Chondrocyte (in vitro differentiated cells): ENCODE measurements around the gene RNF215. TPM values are rescaled to one million over a fixed set of nuclear protein-coding genes. Genes with fewer than 3 reads are reported as not detected.

ENCODE experiments used
- DNase-seq: peaks from one replicate; pipeline ENCODE4 v3.0.0; 2021; ENCODE audit warnings: mixed read lengths, low spot score
- H3K27ac Mint-ChIP-seq: one replicate; pipeline ENCODE4 v1.8.0; 2021; ENCODE audit warnings: mild to moderate bottlenecking, moderate library complexity, mixed read lengths; ENCODE audit not compliant: unreplicated experiment
- H3K27me3 Mint-ChIP-seq: 2 replicates; pipeline ENCODE4 v1.8.0; 2021; ENCODE audit warnings: low read depth, mixed read lengths
- H3K36me3 Mint-ChIP-seq: 2 replicates; pipeline ENCODE4 v1.8.0; 2021; ENCODE audit warnings: low read depth, mixed read lengths
- H3K4me1 Mint-ChIP-seq: 2 replicates; pipeline ENCODE4 v1.8.0; 2021; ENCODE audit warnings: low read depth, mild to moderate bottlenecking, mixed read lengths
- H3K4me3 Mint-ChIP-seq: one replicate; pipeline ENCODE4 v1.8.0; 2021; ENCODE audit warnings: mild to moderate bottlenecking, moderate library complexity, mixed read lengths; ENCODE audit not compliant: unreplicated experiment
- H3K9me3 Mint-ChIP-seq: 2 replicates; pipeline ENCODE4 v1.8.0; 2021; ENCODE audit warnings: low read depth, mixed read lengths
- CTCF ChIP-seq: fragments of 200-600 bp; sonication (generic); IDR thresholded peaks from 2 replicates; pipeline ENCODE4 v1.5.0; 2021; ENCODE audit warnings: antibody characterized with exemption, mild to moderate bottlenecking, moderate library complexity
- total RNA-seq: library from RNA; stranded (reverse); gene quantifications from 3 replicates; pipeline ENCODE4 v1.2.1, GENCODE V29; 2021

The RNF215 gene
- total RNA-seq, 1 donor from 2014 or later: 35.2 TPM

- H3K4me1 Mint-ChIP-seq: no peaks in the 10 kb centered on the region
- H3K4me3 Mint-ChIP-seq: no peak overlapping the region
- H3K27me3 Mint-ChIP-seq: no peaks in the 10 kb centered on the region
- no peak for TF ChIP-seq CTCF
- peaks cover 4% of the 10 kb centered on the region for H3K36me3 Mint-ChIP-seq
- H3K27ac Mint-ChIP-seq: no peak overlapping the region
- no peaks in the 10 kb centered on the region for H3K9me3 Mint-ChIP-seq
- DNase-seq: no peak
Observed at GRCh38 chr22:30371321-30371720, 15.9 kb downstream of the RNF215 start.

- no peak for TF ChIP-seq CTCF
- Mint-ChIP-seq H3K36me3 (peaks cover 4% of the 10 kb centered on the region), H3K27me3 (no peaks in the 10 kb centered on the region), H3K27ac (no peak overlapping the region), H3K4me1 (no peaks in the 10 kb centered on the region), H3K9me3 (no peaks in the 10 kb centered on the region), H3K4me3 (no peak overlapping the region)
- no peak for DNase-seq
Observed at GRCh38 chr22:30370641-30371230, 16.5 kb downstream of the RNF215 start.

- no peak overlapping the region for H3K27ac Mint-ChIP-seq
- DNase-seq: peak; percentile 44
- H3K4me3 Mint-ChIP-seq: no peak overlapping the region
- no peak for TF ChIP-seq CTCF
- H3K9me3 Mint-ChIP-seq: no peaks in the 10 kb centered on the region
- no peaks in the 10 kb centered on the region for H3K27me3 Mint-ChIP-seq
- H3K4me1 Mint-ChIP-seq: no peaks in the 10 kb centered on the region
- H3K36me3 Mint-ChIP-seq: peaks cover 2% of the 10 kb centered on the region
Observed at GRCh38 chr22:30368420-30368819, 18.8 kb downstream of the RNF215 start.

GRCh38 chr22:30365891-30366290 lies 21.3 kb downstream of the RNF215 start:
- Mint-ChIP-seq H3K4me3 (no peak overlapping the region), H3K36me3 (peaks cover 2% of the 10 kb centered on the region), H3K9me3 (no peaks in the 10 kb centered on the region), H3K4me1 (no peaks in the 10 kb centered on the region), H3K27me3 (no peaks in the 10 kb centered on the region), H3K27ac (no peak overlapping the region)
- no peak for DNase-seq
- no peak for TF ChIP-seq CTCF

- H3K36me3 Mint-ChIP-seq: peaks cover 2% of the 10 kb centered on the region
- no peak overlapping the region for H3K4me3 Mint-ChIP-seq
- no peaks in the 10 kb centered on the region for H3K27me3 Mint-ChIP-seq
- H3K4me1 Mint-ChIP-seq: peaks cover 3% of the 10 kb centered on the region
- TF ChIP-seq CTCF: no peak
- DNase-seq: no peak
- no peak overlapping the region for H3K27ac Mint-ChIP-seq
- H3K9me3 Mint-ChIP-seq: no peaks in the 10 kb centered on the region
Observed at GRCh38 chr22:30362651-30363281, 24.4 kb downstream of the RNF215 start.
